PC-9 (cell line): Measurements from ENCODE around the gene GSDME. TPM values are rescaled to one million over a fixed set of nuclear protein-coding genes. Genes with fewer than 3 reads are reported as not detected.

ENCODE experiments used
- BruUV-seq: library from RNA; stranded (reverse); fragments of 400-500 nt; replicated peaks from 2 replicates; lab custom pipeline; 2021; lab: Mats Ljungman, UMichigan
- CTCF ChIA-PET: fragments of 300-600 bp; sonication (Branson Sonifier 250); formaldehyde crosslinking; loops from one replicate; lab custom pipeline; 2022; ENCODE audit warnings: antibody characterized with exemption; lab: Charles Lee
- POLR2A ChIA-PET: fragments of 300-600 bp; sonication (Branson Sonifier 250); formaldehyde crosslinking; loops from one replicate; lab custom pipeline; 2022; ENCODE audit warnings: antibody characterized with exemption; ENCODE audit not compliant: unreplicated experiment; lab: Charles Lee
- DNase-seq, 2 experiments: peaks; one replicate each; pipeline versions ENCODE4 v3.0.0 to v3.0.0-alpha.2; 2015 to 2022; ENCODE audit warnings: mixed read lengths in 1 of 2
- H2AFZ ChIP-seq: fragments of 200-600 bp; sonication (generic); 2 replicates; pipeline ENCODE4 v1.8.1; 2017; ENCODE audit warnings: antibody characterized with exemption
- H3F3A ChIP-seq: fragments of 200-600 bp; sonication (generic); 2 replicates; pipeline ENCODE4 v1.8.1; 2017; ENCODE audit warnings: antibody characterized with exemption, mild to moderate bottlenecking, low read depth; ENCODE audit not compliant: insufficient read depth
- H3K27ac ChIP-seq: fragments of 200-600 bp; sonication (generic); 2 replicates; pipeline ENCODE4 v1.6.1; 2016; ENCODE audit warnings: mixed run types
- H3K27me3 ChIP-seq: fragments of 200-600 bp; sonication (generic); 2 replicates; pipeline ENCODE4 v1.6.1; 2016; ENCODE audit warnings: low read depth, mixed run types; ENCODE audit not compliant: insufficient read depth
- H3K36me3 ChIP-seq: fragments of 200-600 bp; sonication (generic); 2 replicates; pipeline ENCODE4 v1.6.1; 2016; ENCODE audit warnings: low read depth, mixed run types
- H3K4me1 ChIP-seq: fragments of 200-600 bp; sonication (generic); replicated peaks from 2 replicates; pipeline ENCODE4 v1.6.1; 2016; ENCODE audit warnings: mixed run types; ENCODE audit not compliant: insufficient read depth
- H3K4me2 ChIP-seq: fragments of 200-600 bp; sonication (generic); 2 replicates; pipeline ENCODE4 v1.6.1; 2017; ENCODE audit warnings: mixed run types
- H3K4me3 ChIP-seq: fragments of 200-600 bp; sonication (generic); 2 replicates; pipeline ENCODE4 v1.6.1; 2016; ENCODE audit warnings: mixed run types
- H3K79me2 ChIP-seq: fragments of 200-600 bp; sonication (generic); 2 replicates; pipeline ENCODE4 v1.6.1; 2017; ENCODE audit warnings: low read depth, mixed run types
- H3K9me2 ChIP-seq: fragments of 200-600 bp; sonication (generic); 2 replicates; pipeline ENCODE4 v1.8.1; 2017; ENCODE audit warnings: mild to moderate bottlenecking; ENCODE audit not compliant: insufficient read depth
- H3K9me3 ChIP-seq: fragments of 200-600 bp; sonication (generic); 2 replicates; pipeline ENCODE4 v1.8.1; 2016; ENCODE audit warnings: low read depth; ENCODE audit not compliant: insufficient read depth
- H4K20me1 ChIP-seq: fragments of 200-600 bp; sonication (generic); 2 replicates; pipeline ENCODE4 v1.8.1; 2017; ENCODE audit not compliant: insufficient read depth
- CTCF ChIP-seq: fragments of 200-600 bp; sonication (generic); conservative IDR thresholded peaks from 2 replicates; pipeline ENCODE4 v1.6.1; 2017; ENCODE audit warnings: mixed run types, antibody characterized with exemption, mild to moderate bottlenecking, moderate library complexity
- EZH2 ChIP-seq: fragments of 200-600 bp; sonication (generic); IDR thresholded peaks from 2 replicates; pipeline ENCODE4 v1.8.0; 2017; ENCODE audit warnings: antibody characterized with exemption, low read depth
- intact Hi-C: fragments of 100-400 bp; cut with micrococcal nuclease; formaldehyde crosslinking; loops from one replicate; pipeline ENCODE4 v1.10.0; 2022; ENCODE audit not compliant: unreplicated experiment
- total RNA-seq: library from RNA; stranded (reverse); gene quantifications from 2 replicates; pipeline ENCODE4 v1.2.3, GENCODE V29; 2021

GSDME gene
- total RNA-seq, 1 experiment from 2014 or later = 11.5 TPM

GRCh38 chr7:24730018-24730369 is 27.3 kb downstream of the GSDME start:
- no peak overlapping the region for H3K4me3 ChIP-seq
- no peaks in the 10 kb centered on the region for H3K9me2 ChIP-seq
- no peaks in the 10 kb centered on the region for H3K79me2 ChIP-seq
- ChIA-PET POLR2A (interaction anchor here (0.6 kb wide), 2 partner anchors 157 to 1718 kb away, joined by 3 read pairs; no protein-coding TSS in a partner anchor), CTCF (interaction anchor here (0.7 kb wide), 1 partner anchor 20 kb away, joined by 3 read pairs; no protein-coding TSS in a partner anchor)
- H2AFZ ChIP-seq = no peak overlapping the region
- H3K9me3 ChIP-seq = no peaks in the 10 kb centered on the region
- DNase-seq = no peak
- peaks cover 24% of the 10 kb centered on the region for H3K4me1 ChIP-seq
- no peaks in the 10 kb centered on the region for H3K36me3 ChIP-seq
- intact Hi-C loops = no loop called here
- H4K20me1 ChIP-seq = no peaks in the 10 kb centered on the region
- no TSS peak for BruUV-seq
- no peaks in the 10 kb centered on the region for H3F3A ChIP-seq
- no peak overlapping the region for H3K4me2 ChIP-seq
- H3K27me3 ChIP-seq = no peaks in the 10 kb centered on the region
- no peak overlapping the region for H3K27ac ChIP-seq
- TF ChIP-seq EZH2 (no peak), CTCF (no peak)

GRCh38 chr7:24729365-24730017 is 27.8 kb downstream of the GSDME start:
- ChIA-PET POLR2A (interaction anchor here (0.6 kb wide), 1 partner anchor 157 kb away, joined by 3 read pairs; no protein-coding TSS in a partner anchor), CTCF (no interaction called here)
- Histone ChIP-seq H3K9me3 (no peaks in the 10 kb centered on the region), H3K79me2 (no peaks in the 10 kb centered on the region), H3K4me1 (peaks cover 22% of the 10 kb centered on the region), H3K4me3 (no peak overlapping the region), H2AFZ (no peak overlapping the region), H3K27me3 (no peaks in the 10 kb centered on the region), H4K20me1 (no peaks in the 10 kb centered on the region), H3K27ac (no peak overlapping the region), H3F3A (no peaks in the 10 kb centered on the region), H3K36me3 (no peaks in the 10 kb centered on the region), H3K9me2 (no peaks in the 10 kb centered on the region), H3K4me2 (no peak overlapping the region)
- TF ChIP-seq CTCF = no peak
- no peak for TF ChIP-seq EZH2
- BruUV-seq = no TSS peak
- intact Hi-C loops = no loop called here
- DNase-seq = no peak

GRCh38 chr7:24728503-24729364 is 28.5 kb downstream of the GSDME start:
- Histone ChIP-seq H3K9me3 (no peaks in the 10 kb centered on the region), H3F3A (no peaks in the 10 kb centered on the region), H3K27ac (no peak overlapping the region), H3K79me2 (no peaks in the 10 kb centered on the region), H3K9me2 (no peaks in the 10 kb centered on the region), H4K20me1 (no peaks in the 10 kb centered on the region), H3K36me3 (no peaks in the 10 kb centered on the region), H3K4me2 (no peak overlapping the region), H3K27me3 (no peaks in the 10 kb centered on the region), H3K4me1 (peaks cover 15% of the 10 kb centered on the region), H2AFZ (no peak overlapping the region), H3K4me3 (no peak overlapping the region)
- CTCF ChIA-PET = no interaction called here
- intact Hi-C loops = no loop called here
- POLR2A ChIA-PET = no interaction called here
- DNase-seq = no peak
- TF ChIP-seq CTCF (no peak), EZH2 (no peak)
- BruUV-seq = no TSS peak
